Stimulated activated CD4-positive, alpha-beta T cell treated with anti-CD3 and anti-CD28 coated beads, TNF-alpha, amount 100 ng/mL, for 24 hours (primary cell): ENCODE measurements around the gene IL31.
"Not testable (repeated sequence)": the region's sequence is repeated elsewhere in the genome, so short reads cannot be mapped to it uniquely, and the experiment has no call there.

ENCODE experiments used
- DNase-seq, 3 experiments: peaks; one replicate each; pipeline ENCODE4 v3.0.0-alpha.2; 2020; ENCODE audit warnings: low read depth in 3 of 3

IL31 gene

DNA sequence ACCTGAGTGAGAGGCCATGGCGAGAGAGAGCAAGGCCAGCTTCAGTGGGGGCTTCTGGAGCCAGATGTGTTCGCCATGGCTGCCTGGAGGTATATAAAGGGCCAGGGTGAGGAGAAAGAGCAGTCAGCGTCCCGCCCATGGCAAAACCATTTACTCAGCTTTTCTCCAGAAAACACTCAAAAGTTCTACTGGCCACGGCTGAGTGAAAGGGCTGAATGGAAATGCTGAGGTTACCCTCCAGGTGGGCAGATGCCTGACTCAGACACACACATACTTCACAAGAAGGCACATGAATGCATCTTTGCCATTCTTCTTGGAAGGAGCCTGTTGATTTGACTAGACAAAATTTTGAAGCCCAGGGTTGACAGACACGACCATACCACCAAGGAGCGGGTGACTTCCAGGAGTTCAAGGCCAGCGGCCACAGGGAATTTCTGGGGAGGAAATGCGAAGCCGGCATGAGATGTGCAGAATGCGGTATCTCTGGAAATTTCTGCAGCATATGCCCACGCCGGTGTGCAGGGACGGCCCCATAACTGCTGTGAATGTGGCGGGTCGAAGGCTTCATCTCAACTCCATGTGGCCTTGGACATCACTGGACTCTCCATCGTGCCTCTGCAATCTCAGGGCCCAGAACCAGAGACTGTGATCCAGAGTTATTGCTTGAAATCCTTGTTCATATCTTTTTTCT, at the start of gene IL31:
Gene IL31 (minus strand): TSS at position 67 of the 691 bp plus-strand sequence. CDS start 49 bp downstream, at position 18.
- peak in 1 of 3 experiments; percentile 39 for DNase-seq

DNA sequence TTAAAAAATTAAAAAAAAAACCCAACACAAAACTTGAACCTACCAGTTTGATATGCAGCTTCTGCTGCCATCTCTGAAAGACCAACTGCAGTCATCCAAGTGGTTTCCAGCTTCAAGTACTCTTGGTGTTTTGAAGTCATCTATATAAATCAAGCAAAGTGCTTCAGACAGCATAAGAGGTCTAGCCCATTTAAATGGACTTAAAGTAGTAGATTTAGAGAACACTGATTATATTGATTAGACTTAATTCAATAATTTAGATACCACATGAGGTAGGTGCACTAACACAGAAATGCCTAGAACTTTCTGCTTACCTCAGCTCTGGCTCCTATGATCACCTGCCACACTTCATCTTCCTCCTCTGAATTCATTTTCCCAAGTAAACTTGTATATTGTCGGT, 42.4 kb upstream of the IL31 start:
- DNase-seq = no peak

DNA sequence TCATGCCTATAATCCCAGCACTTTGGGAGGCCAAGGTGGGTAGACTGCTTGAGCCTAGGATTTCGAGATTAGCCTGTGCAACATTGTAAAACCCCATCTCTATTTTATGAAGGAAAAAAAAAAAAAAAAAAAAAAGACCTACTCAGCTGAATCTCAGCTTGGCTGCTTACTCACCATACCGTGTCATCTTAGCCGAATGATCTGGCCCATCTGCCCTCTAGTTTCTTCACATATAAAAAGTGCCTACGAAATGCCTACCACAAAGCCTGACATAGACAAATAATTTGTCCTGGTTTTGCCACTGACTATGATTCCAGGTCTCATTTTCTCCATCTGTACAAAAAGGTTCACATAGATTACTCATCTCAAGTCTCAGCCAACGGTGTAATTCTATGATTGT, 41.8 kb upstream of the IL31 start:
- no peak for DNase-seq

DNA sequence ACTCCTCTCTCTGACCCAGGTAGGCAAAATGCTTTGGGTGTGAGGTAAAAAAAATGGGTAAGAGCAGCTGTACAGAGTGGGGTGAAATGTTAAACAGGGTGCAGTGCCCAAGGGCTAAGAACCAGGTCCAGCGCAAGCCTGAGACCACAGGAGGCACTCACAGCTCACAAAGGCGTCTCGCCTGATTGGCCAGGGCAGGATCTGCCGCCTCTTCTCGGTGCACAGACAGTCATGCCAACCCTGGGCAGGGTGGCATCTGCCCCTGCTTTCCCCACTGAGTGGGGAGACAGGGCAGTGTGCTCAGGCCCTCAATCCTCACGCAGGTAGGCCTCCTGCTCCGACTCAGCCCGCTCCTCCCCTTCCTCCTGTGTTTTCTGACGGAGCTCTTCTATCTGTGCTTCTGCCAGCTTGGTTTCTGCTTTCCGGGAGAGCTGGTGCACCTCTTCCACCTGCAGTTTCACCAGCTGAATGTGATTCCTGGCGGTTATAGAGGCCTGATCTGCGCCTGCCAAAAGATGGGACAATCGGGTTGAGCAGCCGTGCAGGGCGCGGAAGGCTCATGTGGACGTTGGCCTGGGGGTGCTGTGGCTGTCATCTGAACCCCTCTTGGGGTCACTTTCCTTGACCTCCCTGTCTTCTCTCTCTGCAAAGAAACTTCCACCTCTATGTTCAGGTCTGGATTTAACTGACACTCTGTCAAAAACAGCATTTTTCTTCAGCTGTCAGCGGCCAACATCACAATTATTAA, 34.2 kb upstream of the IL31 start:
- DNase-seq = no peak

DNA sequence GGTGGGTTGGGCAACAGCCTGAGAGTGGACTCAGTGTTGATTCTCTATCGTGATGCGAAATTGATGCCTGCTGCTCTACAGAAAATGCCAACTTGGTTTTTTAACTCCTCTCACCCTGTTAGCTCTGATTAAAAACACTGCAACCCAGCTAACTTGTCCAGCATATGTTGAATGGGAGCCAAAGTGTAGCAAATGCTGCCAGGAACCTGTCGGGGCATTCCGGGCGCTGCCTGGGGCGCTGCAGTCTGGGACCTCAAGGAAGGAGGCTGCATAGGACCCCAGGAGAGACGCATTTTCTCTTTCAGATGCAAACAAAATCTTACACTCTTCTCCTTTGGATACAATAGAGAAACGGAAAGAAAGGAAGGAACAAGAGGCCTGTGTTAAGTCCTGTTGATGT, 33.4 kb upstream of the IL31 start:
- DNase-seq = no peak

DNA sequence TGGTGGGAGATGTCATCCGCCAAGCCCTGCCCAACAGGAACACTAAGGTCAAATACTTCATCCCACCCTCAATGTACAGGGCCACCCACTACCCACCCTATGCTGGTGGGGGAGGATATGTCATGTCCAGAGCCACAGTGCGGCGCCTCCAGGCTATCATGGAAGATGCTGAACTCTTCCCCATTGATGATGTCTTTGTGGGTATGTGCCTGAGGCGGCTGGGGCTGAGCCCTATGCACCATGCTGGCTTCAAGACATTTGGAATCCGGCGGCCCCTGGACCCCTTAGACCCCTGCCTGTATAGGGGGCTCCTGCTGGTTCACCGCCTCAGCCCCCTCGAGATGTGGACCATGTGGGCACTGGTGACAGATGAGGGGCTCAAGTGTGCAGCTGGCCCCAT, 33.0 kb upstream of the IL31 start:
- DNase-seq = no peak

DNA sequence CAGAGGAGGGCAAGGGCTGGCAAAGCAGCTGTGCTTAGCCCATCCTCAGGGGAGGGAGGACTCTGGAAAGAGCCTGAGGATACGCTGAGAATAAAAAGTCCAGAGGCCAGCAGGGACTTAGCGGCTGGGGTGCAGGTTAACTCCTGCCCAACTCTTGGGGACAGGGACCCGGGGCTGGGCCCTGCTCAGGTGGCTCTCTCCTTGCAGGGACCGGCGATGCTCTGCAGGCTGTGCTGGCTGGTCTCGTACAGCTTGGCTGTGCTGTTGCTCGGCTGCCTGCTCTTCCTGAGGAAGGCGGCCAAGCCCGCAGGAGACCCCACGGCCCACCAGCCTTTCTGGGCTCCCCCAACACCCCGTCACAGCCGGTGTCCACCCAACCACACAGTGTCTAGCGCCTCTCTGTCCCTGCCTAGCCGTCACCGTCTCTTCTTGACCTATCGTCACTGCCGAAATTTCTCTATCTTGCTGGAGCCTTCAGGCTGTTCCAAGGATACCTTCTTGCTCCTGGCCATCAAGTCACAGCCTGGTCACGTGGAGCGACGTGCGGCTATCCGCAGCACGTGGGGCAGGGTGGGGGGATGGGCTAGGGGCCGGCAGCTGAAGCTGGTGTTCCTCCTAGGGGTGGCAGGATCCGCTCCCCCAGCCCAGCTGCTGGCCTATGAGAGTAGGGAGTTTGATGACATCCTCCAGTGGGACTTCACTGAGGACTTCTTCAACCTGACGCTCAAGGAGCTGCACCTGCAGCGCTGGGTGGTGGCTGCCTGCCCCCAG, 32.3 kb upstream of the IL31 start:
- DNase-seq = no peak

DNA sequence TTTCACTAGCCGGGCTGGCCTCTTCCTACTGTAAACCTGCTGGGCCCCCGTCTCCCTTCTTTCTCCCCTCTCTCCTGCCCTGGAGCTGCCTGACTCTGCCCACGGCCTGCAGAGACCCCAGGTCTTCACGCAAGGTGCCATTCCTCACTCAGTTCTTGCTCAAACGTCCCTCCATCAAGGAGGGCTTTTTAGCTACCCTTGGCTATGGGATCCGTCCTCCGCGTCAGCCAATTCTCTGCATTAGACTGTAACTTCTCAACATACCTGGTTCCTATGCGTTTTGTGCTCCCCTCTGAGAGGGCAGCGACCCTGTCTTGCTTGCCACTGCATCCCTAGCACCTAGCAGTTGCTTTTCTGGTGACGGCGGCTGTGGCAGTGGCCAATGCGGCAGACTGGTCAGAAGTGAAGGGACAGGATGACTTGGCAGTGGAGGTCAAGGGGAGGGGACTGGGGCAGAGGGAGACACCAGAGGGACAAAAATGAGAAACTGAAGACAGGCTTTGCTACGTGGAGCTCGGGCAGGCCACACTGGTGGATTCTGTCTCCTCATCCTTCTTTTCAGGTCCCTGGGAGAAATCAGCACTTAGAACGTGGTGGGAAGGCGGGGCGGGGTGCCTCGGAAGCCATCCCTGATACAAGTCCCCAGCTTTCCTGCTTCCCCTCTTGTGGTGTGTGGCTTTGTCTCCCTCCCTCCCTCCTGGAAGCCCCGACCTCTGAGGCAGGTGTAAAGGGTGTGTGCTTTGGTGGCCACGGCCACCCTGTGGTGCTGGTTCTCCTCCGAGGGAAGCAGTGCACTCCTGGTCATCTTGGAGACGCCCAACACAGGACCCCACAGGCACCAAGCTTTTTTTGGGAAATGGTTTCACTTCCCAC, 31.3 kb upstream of the IL31 start:
- DNase-seq = no peak

DNA sequence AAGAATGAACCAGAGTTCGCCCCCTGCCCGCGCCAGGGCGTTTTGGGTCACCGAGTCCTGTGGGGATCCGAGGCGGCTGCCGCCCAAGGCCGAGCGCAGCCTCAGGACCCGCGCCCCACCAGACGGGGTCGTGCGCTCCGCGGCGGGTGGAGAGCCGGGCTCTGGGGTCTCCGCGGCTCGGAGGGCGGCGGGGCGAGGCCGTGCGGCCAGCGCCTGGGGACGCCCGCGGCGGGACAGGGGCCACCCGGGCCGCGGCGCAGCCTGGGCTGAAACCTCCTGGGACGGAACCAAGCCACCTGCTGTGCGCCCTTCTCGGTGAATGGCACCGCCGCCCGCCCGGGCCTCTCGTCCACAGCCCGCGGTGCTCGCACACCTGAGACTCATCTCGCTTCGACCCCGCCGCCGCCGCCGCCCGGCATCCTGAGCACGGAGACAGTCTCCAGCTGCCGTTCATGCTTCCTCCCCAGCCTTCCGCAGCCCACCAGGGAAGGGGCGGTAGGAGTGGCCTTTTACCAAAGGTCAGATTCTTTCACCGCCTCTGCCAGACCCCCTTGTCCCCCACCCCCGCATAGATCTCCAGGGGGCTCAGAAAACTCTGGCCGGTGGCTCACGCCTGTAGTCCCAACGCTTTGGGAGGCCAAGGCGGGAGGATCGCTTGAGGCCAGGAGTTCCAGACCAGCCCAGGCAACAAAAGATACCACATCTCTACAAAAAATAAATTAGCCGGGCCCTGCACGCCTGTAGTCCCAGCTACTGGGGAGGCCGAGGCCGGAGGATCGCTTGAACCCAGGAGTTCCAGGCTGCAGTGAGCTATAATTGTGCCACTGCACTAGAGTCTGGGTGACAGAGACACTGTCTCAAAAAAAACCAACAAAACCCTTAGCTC, 30.4 kb upstream of the IL31 start:
- DNase-seq = no peak

DNA sequence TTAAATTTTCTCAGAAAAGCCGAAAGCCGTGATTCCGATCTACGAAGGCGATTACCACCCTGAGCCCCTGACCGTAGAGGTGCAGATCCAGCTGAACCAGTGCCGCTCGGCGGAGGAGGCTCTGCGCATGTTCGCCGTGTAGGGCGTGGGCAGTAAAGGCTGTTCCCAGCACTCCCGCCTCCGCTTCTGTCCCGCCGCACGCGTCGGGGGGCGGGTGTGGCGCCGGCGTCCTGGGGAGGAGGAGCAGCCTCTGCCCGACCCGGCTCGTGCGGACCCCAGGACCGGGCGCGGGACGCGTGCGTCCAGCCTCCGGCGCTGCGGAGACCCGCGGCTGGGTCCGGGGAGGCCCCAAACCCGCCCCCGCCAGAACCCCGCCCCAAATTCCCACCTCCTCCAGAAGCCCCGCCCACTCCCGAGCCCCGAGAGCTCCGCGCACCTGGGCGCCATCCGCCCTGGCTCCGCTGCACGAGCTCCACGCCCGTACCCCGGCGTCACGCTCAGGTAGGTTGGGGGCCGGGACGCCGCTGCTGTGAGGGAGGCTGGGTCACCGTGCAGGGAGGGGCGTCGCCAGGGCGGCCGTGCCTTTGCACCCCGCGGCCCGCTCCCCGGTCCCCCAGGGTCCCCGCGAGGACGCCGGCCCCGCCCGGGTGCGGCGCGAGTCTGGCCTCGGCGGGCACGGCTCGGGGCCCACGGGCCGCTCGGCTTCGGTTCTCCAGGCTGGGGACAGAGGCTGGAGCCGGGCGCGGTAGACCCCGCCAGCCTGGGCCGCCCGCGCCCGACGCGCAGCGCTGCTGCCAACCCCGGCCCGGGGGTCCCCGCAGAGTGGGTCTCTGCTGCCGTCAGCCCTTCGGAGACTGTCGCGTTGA, 29.5 kb upstream of the IL31 start, which contains the start of gene B3GNT4:
Gene B3GNT4 (plus strand): TSS at position 409 of the 866 bp plus-strand sequence. CDS start 910 bp downstream, outside the sequence.
- peak; percentile 23 to 72 (median 29) for DNase-seq

DNA sequence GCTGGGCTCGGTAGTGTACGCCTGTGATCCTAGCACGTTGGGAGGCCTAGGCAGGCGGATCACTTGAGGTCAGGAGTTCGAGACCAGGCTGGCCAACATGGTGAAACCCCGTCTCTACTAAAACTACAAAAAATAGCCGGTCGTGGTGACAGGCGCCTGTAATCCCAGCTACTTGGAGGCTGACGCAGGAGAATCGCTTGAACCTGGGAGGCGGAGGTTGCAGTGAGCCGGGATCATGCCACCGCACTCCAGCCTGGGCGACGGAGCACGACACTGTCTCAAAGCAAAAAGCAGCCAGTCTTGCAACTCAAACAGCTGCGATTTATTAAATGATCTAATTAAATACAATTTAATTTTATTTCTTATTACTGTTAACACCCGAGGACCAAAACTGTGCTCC, 28.8 kb upstream of the IL31 start:
- DNase-seq = not testable (repeated sequence)

DNA sequence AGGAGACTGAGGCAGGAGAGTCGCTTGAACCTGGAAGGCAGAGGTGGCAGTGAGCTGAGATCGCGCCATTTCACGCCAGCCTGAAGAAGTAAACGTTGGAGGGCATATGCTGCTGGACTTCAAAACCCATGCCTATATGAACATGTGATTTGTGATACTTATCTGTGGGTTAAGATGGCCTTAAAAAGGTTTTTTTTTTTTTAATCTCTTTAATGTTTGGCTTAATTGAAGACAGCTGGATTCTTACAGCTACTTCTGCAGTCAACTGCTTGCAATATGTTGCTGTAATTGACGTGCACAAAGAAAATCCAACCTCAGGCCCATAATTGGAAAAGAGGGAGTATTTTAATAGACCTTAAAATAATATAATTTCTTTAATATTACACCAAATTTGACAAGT, 28.0 kb upstream of the IL31 start:
- DNase-seq = no peak

DNA sequence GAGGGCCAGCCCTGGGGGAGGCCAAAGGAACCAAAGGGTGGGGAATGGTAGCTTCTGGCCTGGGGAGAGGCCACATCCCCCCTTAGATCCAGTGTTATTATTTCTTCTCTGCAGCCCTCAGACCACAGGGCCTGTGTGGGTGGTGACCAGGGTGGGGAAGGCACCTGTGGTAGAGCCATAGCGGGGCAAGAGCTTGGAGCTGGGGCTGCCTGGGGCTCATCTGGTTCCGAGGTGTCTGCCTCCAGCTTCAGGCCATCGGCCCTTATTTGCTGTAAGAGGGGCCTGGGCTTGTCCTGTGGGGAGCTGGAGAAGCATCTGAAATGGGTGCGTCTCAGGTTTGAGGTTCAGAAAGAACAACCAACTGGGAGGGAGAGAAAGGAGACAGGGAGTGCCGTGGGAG, 27.4 kb upstream of the IL31 start:
- no peak for DNase-seq

DNA sequence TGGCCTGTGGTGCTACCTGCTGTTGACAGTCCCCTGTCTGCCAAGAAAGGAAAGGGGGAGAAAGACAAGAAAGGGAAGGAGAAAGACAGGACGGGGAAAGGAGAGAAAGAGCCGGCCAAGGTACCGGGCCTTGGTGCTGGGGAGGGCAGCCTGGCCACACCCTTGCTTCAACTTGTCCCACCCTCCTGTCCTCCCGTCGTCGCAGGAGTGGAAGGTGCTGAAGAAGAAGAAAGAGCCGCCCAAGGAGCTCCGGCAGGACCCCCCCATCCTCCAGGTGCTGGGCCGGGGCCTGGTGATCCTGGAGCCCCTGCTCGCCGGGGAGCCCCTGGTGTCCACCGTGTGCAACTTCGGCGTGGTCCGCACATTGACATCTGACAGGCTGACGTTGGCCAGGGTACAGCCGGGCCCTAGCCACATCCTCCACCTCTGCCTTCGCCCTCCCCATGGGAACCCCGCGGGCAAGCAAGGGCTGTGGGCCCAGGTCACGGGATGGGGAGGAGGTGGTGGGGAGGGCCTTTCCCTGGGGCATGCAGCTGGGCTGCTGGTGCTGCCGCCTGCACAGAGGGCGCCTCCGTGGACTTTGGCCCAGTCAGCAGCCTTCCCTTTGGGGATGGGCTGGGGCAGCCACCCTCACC, 26.6 kb upstream of the IL31 start:
- DNase-seq = no peak

DNA sequence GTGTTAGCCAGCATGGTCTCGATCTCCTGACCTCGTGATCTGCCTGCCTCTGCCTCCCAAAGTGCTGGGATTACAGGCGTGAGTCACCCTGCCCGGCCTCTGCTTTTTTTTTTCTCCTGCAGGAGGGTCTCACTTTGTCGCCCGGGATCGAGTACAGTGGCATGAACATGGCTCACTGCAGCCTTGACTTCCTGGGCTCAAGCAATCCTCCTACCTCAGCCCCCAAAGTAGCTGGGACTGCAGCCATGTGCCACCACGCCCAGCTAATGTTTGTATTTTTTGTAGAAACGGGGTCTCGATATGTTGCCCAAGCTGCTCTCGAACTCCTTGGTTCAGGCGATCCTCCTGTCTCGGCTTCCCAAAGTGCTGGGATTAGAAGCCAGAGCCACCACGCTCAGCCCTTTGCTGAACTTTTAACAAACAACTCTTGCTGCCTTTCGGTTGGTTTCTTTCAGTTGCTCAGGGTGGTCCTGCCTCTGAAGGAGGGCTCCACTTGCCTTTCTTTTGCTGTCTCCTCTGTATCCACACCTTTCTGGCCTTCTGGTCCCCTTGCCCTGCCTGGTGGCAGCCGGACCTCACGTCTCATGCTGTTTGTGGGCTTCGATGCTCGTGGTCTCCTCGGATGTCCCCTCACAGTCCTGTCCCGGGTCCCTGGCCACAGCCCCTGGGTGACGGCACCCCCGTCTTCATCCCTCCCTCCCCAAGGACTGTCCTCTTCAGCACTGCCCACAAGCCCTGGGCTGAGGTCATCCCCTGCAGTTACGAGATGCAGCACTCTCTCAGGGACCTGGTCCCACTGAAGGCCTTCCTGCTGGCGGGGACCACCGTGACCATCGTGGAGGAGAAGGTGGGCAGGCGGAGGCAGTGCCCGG, 25.7 kb upstream of the IL31 start:
- no peak for DNase-seq

DNA sequence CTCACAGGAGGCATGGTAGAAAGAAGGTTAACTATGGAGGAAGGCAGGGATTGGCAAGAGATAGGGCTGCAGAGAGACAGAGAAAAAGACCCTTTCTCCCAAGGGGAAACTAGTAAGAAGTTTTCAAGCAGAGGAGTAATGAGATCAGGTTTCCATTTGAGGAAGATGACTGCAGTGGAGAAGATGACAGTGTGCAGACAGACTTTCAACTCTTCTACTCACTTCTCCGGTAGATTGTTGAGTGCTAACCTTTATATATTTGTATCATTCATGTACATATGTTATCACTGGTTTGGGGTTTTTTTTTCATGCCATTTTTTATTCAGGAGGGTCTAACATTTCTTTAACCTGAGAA, 23.6 kb upstream of the IL31 start:
- DNase-seq = no peak

DNA sequence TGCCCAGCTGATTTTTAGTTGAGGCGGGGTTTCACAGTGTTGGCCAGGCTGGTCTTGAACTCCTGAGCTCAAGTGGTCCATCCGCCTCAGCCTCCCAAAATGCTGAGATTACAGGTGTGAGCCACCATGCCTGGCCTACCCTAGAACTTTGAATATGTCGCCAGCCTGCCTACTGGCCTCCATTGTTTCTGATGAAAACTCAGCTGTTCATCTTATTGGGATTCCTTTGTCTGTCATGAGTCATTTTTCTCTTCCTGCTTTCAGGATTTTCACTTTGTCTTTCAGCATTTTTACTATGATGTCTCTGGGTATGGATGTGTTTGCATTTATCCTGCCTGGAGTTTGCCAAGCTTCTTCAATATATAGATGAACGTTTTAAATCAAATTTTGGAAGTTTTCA, 21.4 kb upstream of the IL31 start:
- no peak for DNase-seq

DNA sequence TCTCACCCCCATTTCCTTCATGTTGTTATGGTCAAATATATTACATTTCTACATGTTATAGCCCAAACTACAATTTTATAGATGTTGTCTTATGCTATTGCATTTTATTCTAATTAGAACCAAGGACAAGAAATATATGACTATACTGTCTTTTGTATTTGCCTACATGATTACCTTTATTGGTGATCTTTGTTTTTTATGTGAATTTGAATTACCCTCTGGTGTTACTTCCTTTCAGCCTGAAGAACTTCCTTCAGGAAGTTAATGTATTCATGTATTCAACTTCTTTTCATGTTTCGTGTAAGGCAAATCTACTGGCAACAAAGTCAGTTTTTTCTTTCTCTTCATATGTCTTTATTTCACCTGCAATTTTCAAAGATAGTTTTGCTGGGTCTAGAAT, 20.8 kb upstream of the IL31 start:
- DNase-seq = no peak
